PC-9 (cell line): ENCODE measurements around the gene CMTM7.

Experiments
- CTCF ChIP-seq: fragments of 200-600 bp; sonication (generic); conservative IDR thresholded peaks from 2 replicates; pipeline ENCODE4 v1.6.1; 2017; ENCODE audit warnings: mixed run types, antibody characterized with exemption, mild to moderate bottlenecking, moderate library complexity
- EZH2 ChIP-seq: fragments of 200-600 bp; sonication (generic); IDR thresholded peaks from 2 replicates; pipeline ENCODE4 v1.8.0; 2017; ENCODE audit warnings: antibody characterized with exemption, low read depth

GRCh38 chr3:32455609-32456428 lies 64.2 kb downstream of the CMTM7 start:
- no peak for TF ChIP-seq CTCF
- TF ChIP-seq EZH2 = no peak
